T-cell (primary cell): Measurements from ENCODE around the gene SLC6A19. TPM values are rescaled to one million over a fixed set of nuclear protein-coding genes. Genes with fewer than 3 reads are reported as not detected.

ENCODE experiments used
- ATAC-seq, 4 experiments: fragments of 200-7000 bp in 3 of 4; fragments of 150-1000 bp in 1 of 4; cut with Tn5 transposase; replicated peaks in 1 of 4; 1 replicate in 3 of 4; 2 replicates in 1 of 4; pipeline ENCODE4 v1.10.0; 2021; ENCODE audit warnings: moderate library complexity in 3 of 4, mild to moderate bottlenecking in 2 of 4, moderate number of reproducible peaks in 1 of 4
- CTCF ChIA-PET, 2 donors: fragments of 300-600 bp; sonication (Branson Sonifier 250); formaldehyde crosslinking; loops; one replicate each; lab custom pipeline; 2022; ENCODE audit warnings: antibody characterized with exemption in 2 of 2; lab: Charles Lee
- POLR2A ChIA-PET, 2 donors: fragments of 300-600 bp; sonication (Branson Sonifier 250); formaldehyde crosslinking; loops; one replicate each; lab custom pipeline; 2022; ENCODE audit warnings: antibody characterized with exemption in 2 of 2; lab: Charles Lee
- DNase-seq, 35 experiments: peaks; one replicate each; pipeline versions ENCODE4 v3.0.0 to v3.0.0-alpha.2; 2013 to 2023
- H3K27ac ChIP-seq: one replicate; pipeline ENCODE4 v1.5.1; 2013; ENCODE audit warnings: low read length
- H3K27me3 ChIP-seq, 2 experiments: replicated peaks in 1 of 2; 1 replicate in 1 of 2; 2 replicates in 1 of 2; pipeline versions ENCODE4 v1.6.1 to v1.7.0; 2013; ENCODE audit warnings: low read length in 1 of 2, mixed read lengths in 1 of 2; ENCODE audit not compliant: control insufficient read depth in 2 of 2, insufficient read depth in 2 of 2; ENCODE audit errors: extremely low read depth in 1 of 2
- H3K36me3 ChIP-seq, 2 donors: 1 replicate in 1 of 2; 2 replicates in 1 of 2; pipeline versions ENCODE4 v1.6.1 to v1.7.0; 2013; ENCODE audit warnings: low read length in 1 of 2; ENCODE audit not compliant: control insufficient read depth in 2 of 2, insufficient read depth in 1 of 2; ENCODE audit errors: extremely low read depth in 1 of 2
- H3K4me1 ChIP-seq, 2 experiments: 1 replicate in 1 of 2; 2 replicates in 1 of 2; pipeline versions ENCODE4 v1.6.1 to v1.7.0; 2013; ENCODE audit warnings: low read length in 2 of 2, mixed read lengths in 1 of 2; ENCODE audit not compliant: insufficient read depth in 2 of 2, control insufficient read depth in 1 of 2; ENCODE audit errors: extremely low read depth in 1 of 2
- H3K4me3 ChIP-seq, 2 donors: 1 replicate in 1 of 2; 2 replicates in 1 of 2; pipeline versions ENCODE4 v1.5.1 to v1.7.0; 2013; ENCODE audit warnings: mild to moderate bottlenecking in 2 of 2, low read length in 1 of 2, moderate library complexity in 1 of 2; ENCODE audit not compliant: control insufficient read depth in 1 of 2; ENCODE audit errors: extremely low read depth in 1 of 2
- H3K9me3 ChIP-seq: 2 replicates; pipeline ENCODE4 v1.7.0; 2013
- H3K27ac Mint-ChIP-seq, 2 donors: one replicate each; pipeline ENCODE4 v1.8.0; 2020 to 2021; ENCODE audit warnings: mild to moderate bottlenecking in 2 of 2, mixed read lengths in 2 of 2
- H3K27me3 Mint-ChIP-seq, 2 donors: one replicate each; pipeline ENCODE4 v1.8.0; 2021 to 2022; ENCODE audit warnings: mixed read lengths in 2 of 2
- H3K36me3 Mint-ChIP-seq: one replicate; pipeline ENCODE4 v1.8.0; 2021; ENCODE audit warnings: mixed read lengths
- H3K4me1 Mint-ChIP-seq, 3 donors: one replicate each; pipeline ENCODE4 v1.8.0; 2020 to 2022; ENCODE audit warnings: mixed read lengths in 3 of 3, mild to moderate bottlenecking in 1 of 3
- H3K4me3 Mint-ChIP-seq, 3 donors: one replicate each; pipeline ENCODE4 v1.8.0; 2020 to 2022; ENCODE audit warnings: mild to moderate bottlenecking in 3 of 3, mixed read lengths in 3 of 3, moderate library complexity in 3 of 3
- H3K9me3 Mint-ChIP-seq, 3 donors: one replicate each; pipeline ENCODE4 v1.8.0; 2020 to 2022; ENCODE audit warnings: mixed read lengths in 3 of 3
- WGBS: methylation state at CpG from one replicate; pipeline ENCODE4 v1.1.5; 2013; ENCODE audit warnings: missing lambda C conversion rate; ENCODE audit not compliant: insufficient coverage; 5-methylcytosine and 5-hydroxymethylcytosine counted together
- total RNA-seq, 35 experiments: library from RNA in 6 of 35; stranded (reverse) in 6 of 35; fragments of 120-200 nt in 1 of 35; gene quantifications; one replicate each; pipeline versions ENCODE4 v1.2.1 to v1.2.4 and lab custom pipeline; 2013 to 2026

Gene SLC6A19
- total RNA-seq, 5 donors from 2014 or later (not counting 1 experiment from before 2014, with no cell fraction given): 0.06 TPM; not detected in 4

DNA sequence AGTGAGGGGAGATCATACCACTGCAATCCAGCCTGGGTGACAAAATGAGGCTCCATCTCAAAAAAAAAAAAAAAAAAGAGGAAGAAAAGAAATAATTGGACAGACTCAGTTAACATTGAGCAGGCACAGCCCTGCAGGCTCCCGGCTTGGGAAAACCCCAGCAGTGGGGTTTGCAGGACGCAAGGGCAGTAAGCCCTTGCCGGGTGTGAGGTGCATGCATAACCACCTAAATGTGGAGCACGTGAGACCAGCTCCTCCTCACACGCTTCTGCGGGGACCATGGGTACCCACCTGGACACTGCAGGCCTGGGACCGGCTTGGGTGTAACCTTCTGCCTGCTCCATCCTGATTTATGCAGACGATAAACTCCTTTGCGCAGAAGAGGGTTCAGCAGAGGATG lies 19.0 kb downstream of the SLC6A19 start:
- ChIA-PET POLR2A (no interaction called here), CTCF (interaction anchor here in 1 of 2 donors (0.7 kb wide), 1 partner anchor 44 kb away, joined by 4 read pairs; no protein-coding TSS in a partner anchor)
- no peaks in the 10 kb centered on the region for H3K36me3 Mint-ChIP-seq
- H3K4me1 ChIP-seq: peaks cover 0 to 6% of the 10 kb centered on the region in 2 experiments
- no peak overlapping the region for H3K4me3 ChIP-seq
- H3K36me3 ChIP-seq: no peaks in the 10 kb centered on the region
- ATAC-seq (no peak), DNase-seq (no peak)
- no peaks in the 10 kb centered on the region for H3K4me1 Mint-ChIP-seq
- H3K9me3 Mint-ChIP-seq: no peaks in the 10 kb centered on the region
- H3K27ac ChIP-seq: no peak overlapping the region
- H3K9me3 ChIP-seq: no peaks in the 10 kb centered on the region
- no peak overlapping the region for H3K27ac Mint-ChIP-seq
- H3K27me3 Mint-ChIP-seq: peaks cover 4 to 6% of the 10 kb centered on the region in 2 donors
- WGBS: 89% methylated on average over 6 of the region's 9 CpGs
- peaks cover 0 to 32% of the 10 kb centered on the region in 2 experiments for H3K27me3 ChIP-seq
- no peak overlapping the region for H3K4me3 Mint-ChIP-seq

GRCh38 chr5:1220831-1221230 lies 19.4 kb downstream of the SLC6A19 start:
- H3K4me3 Mint-ChIP-seq: no peak overlapping the region
- WGBS: 88% methylated on average over 15 of the region's 19 CpGs
- H3K27me3 Mint-ChIP-seq: peaks cover 4 to 6% of the 10 kb centered on the region in 2 donors
- no peaks in the 10 kb centered on the region for H3K4me1 Mint-ChIP-seq
- CTCF ChIA-PET: no interaction called here
- POLR2A ChIA-PET: no interaction called here
- no peak overlapping the region for H3K27ac ChIP-seq
- DNase-seq (no peak), ATAC-seq (no peak)
- no peaks in the 10 kb centered on the region for H3K9me3 Mint-ChIP-seq
- no peaks in the 10 kb centered on the region for H3K36me3 Mint-ChIP-seq
- H3K27me3 ChIP-seq: peaks cover 0 to 36% of the 10 kb centered on the region in 2 experiments
- peaks cover 0 to 6% of the 10 kb centered on the region in 2 experiments for H3K4me1 ChIP-seq
- H3K36me3 ChIP-seq: no peaks in the 10 kb centered on the region
- no peaks in the 10 kb centered on the region for H3K9me3 ChIP-seq
- H3K27ac Mint-ChIP-seq: no peak overlapping the region
- no peak overlapping the region for H3K4me3 ChIP-seq

- Histone ChIP-seq H3K36me3 (no peaks in the 10 kb centered on the region), H3K27me3 (peaks cover 0 to 37% of the 10 kb centered on the region in 2 experiments), H3K4me1 (peaks cover 0 to 6% of the 10 kb centered on the region in 2 experiments), H3K9me3 (no peaks in the 10 kb centered on the region), H3K4me3 (no peak overlapping the region), H3K27ac (no peak overlapping the region)
- Mint-ChIP-seq H3K27ac (no peak overlapping the region), H3K9me3 (no peaks in the 10 kb centered on the region), H3K4me3 (no peak overlapping the region), H3K36me3 (no peaks in the 10 kb centered on the region), H3K27me3 (peaks cover 4 to 6% of the 10 kb centered on the region in 2 donors), H3K4me1 (no peaks in the 10 kb centered on the region)
- ChIA-PET CTCF (no interaction called here), POLR2A (no interaction called here)
- 93% methylated on average over 9 of the region's 10 CpGs for WGBS
- DNase-seq (no peak), ATAC-seq (no peak)
Observed at GRCh38 chr5:1221721-1222120, 20.3 kb downstream of the SLC6A19 start.

DNA sequence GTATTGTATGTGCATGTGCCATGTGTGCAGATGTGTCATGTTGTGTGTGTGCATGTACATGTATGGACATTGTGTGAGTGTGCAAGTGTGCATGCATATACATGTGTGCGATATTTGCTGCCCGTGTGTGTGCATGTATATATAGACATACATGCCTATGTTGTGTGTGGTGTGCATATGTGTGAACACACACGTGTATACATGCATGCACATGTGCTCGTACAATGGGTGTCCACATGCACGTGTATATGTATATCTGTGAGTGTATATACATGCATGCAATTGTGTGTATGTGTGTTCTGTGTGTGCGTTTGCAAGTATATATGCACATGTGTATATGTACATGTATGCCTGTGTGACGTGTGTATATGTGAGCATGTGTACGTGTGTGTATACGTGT lies 20.8 kb downstream of the SLC6A19 start:
- CTCF ChIA-PET: no interaction called here
- H3K27me3 Mint-ChIP-seq: peaks cover 1 to 6% of the 10 kb centered on the region in 2 donors
- no peaks in the 10 kb centered on the region for H3K9me3 Mint-ChIP-seq
- H3K4me1 Mint-ChIP-seq: no peaks in the 10 kb centered on the region
- H3K36me3 ChIP-seq: no peaks in the 10 kb centered on the region
- H3K4me3 ChIP-seq: no peak overlapping the region
- no peak overlapping the region for H3K27ac ChIP-seq
- H3K27ac Mint-ChIP-seq: no peak overlapping the region
- peaks cover 0 to 32% of the 10 kb centered on the region in 2 experiments for H3K27me3 ChIP-seq
- no peak overlapping the region for H3K4me3 Mint-ChIP-seq
- H3K9me3 ChIP-seq: no peaks in the 10 kb centered on the region
- POLR2A ChIA-PET: no interaction called here
- WGBS: 96% methylated on average over 9 of the region's 9 CpGs
- ATAC-seq (no peak), DNase-seq (no peak)
- H3K4me1 ChIP-seq: peaks cover 0 to 6% of the 10 kb centered on the region in 2 experiments
- no peaks in the 10 kb centered on the region for H3K36me3 Mint-ChIP-seq

DNA sequence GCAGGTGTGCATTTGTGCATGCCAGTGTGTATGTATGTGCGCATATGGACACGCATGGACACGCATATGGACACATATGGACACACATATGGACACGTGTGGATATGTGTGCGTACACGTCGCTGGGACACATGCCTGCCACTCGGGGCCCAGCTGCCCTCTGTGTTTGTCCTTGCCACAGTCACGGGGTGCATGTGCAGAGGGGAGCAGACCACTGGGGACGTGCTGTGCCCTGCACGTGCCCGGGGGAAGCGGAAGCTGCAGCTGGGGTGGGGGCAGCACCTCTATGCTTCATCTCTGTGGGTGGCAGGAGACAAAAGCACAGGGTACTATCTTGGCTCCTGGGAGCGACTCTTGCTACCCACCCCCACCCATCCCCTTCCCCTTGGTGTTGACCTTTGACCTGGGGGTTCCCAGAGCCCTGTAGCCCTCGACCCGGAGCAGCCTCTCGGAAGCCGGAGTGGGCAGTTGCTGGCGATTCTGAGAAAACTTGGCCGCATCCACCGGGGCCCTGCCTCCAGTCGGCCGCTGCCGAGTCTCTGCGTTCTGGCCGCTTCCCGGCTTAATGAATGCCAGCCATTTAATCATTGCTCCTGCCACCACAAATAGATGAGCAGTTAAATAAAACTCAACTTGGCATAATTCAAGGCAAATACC lies 21.4 kb downstream of the SLC6A19 start:
- Mint-ChIP-seq H3K4me1 (peaks cover 0 to 3% (median 2%) of the 10 kb centered on the region in 3 donors), H3K36me3 (no peaks in the 10 kb centered on the region), H3K9me3 (no peaks in the 10 kb centered on the region), H3K4me3 (no peak overlapping the region), H3K27me3 (peaks cover 0 to 4% of the 10 kb centered on the region in 2 donors), H3K27ac (no peak overlapping the region)
- ATAC-seq: no peak
- Histone ChIP-seq H3K27me3 (peaks cover 0 to 28% of the 10 kb centered on the region in 2 experiments), H3K4me1 (peaks cover 0 to 2% of the 10 kb centered on the region in 2 experiments), H3K9me3 (no peaks in the 10 kb centered on the region), H3K27ac (no peak overlapping the region), H3K4me3 (no peak overlapping the region), H3K36me3 (no peaks in the 10 kb centered on the region)
- ChIA-PET CTCF (interaction anchor here in 1 of 2 donors (0.5 kb wide), 1 partner anchor 21 kb away, joined by 3 read pairs; no protein-coding TSS in a partner anchor), POLR2A (no interaction called here)
- DNase-seq: no peak
- WGBS: 90% methylated on average over 27 of the region's 27 CpGs

DNA sequence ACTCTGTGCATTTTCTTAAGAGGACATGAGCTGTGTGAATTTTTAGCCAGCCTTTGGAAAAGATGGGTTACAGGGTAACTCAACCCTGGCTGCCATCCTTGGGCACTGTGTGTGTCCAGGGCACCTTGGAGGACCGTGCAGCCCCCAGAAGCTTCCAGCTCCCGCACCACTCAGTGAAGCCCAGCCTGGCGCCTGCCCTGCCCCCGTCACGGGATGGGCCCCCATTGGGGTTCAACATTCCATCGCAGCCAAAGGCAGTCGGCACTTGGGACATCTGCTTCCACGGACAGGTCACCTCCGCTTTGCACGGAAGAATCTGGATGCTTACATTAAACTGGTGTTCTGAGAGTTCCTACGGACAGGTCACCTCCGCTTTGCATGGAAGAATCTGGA lies 21.9 kb downstream of the SLC6A19 start:
- Histone ChIP-seq H3K9me3 (no peaks in the 10 kb centered on the region), H3K4me1 (no peaks in the 10 kb centered on the region), H3K4me3 (no peak overlapping the region), H3K36me3 (no peaks in the 10 kb centered on the region), H3K27ac (no peak overlapping the region), H3K27me3 (peaks cover 0 to 25% of the 10 kb centered on the region in 2 experiments)
- H3K4me1 Mint-ChIP-seq: peaks cover 0 to 7% (median 6%) of the 10 kb centered on the region in 3 donors
- ATAC-seq (no peak), DNase-seq (no peak)
- WGBS: 93% methylated on average over 12 of the region's 12 CpGs
- H3K27me3 Mint-ChIP-seq: peaks cover 0 to under 1% of the 10 kb centered on the region in 2 donors
- no peaks in the 10 kb centered on the region for H3K36me3 Mint-ChIP-seq
- no peak overlapping the region for H3K4me3 Mint-ChIP-seq
- ChIA-PET CTCF (interaction anchor here in 1 of 2 donors (0.5 kb wide), 1 partner anchor 21 kb away, joined by 3 read pairs; no protein-coding TSS in a partner anchor), POLR2A (no interaction called here)
- H3K9me3 Mint-ChIP-seq: no peaks in the 10 kb centered on the region
- H3K27ac Mint-ChIP-seq: no peak overlapping the region
